Smooth muscle cell (in vitro differentiated cells): ENCODE results near the gene ZNF821. TPM values are rescaled to one million over a fixed set of nuclear protein-coding genes. Genes with fewer than 3 reads are reported as not detected.

ENCODE experiments used
- DNase-seq: peaks from one replicate; lab custom pipeline; 2025; ENCODE audit not compliant: unreplicated experiment; lab: John Stamatoyannopoulos, UW
- H2AFZ ChIP-seq: fragments of 200-600 bp; sonication (generic); 2 replicates; pipeline ENCODE4 v1.6.0; 2016; ENCODE audit warnings: antibody characterized with exemption, low read depth, mild to moderate bottlenecking
- H3F3A ChIP-seq: fragments of 200-600 bp; sonication (generic); 2 replicates; pipeline ENCODE4 v1.6.0; 2017; ENCODE audit warnings: antibody characterized with exemption, low read depth
- H3K27ac ChIP-seq: fragments of 200-600 bp; sonication (generic); 2 replicates; pipeline ENCODE4 v1.5.1; 2016; ENCODE audit warnings: low read depth, mild to moderate bottlenecking
- H3K27me3 ChIP-seq: fragments of 200-600 bp; sonication (generic); 2 replicates; pipeline ENCODE4 v1.6.1; 2016; ENCODE audit warnings: low read depth, mild to moderate bottlenecking
- H3K36me3 ChIP-seq: fragments of 200-600 bp; sonication (generic); 2 replicates; pipeline ENCODE4 v1.5.1; 2016; ENCODE audit warnings: low read depth
- H3K4me1 ChIP-seq: fragments of 200-600 bp; sonication (generic); 2 replicates; pipeline ENCODE4 v1.5.1; 2016; ENCODE audit warnings: low read depth
- H3K4me2 ChIP-seq: fragments of 200-600 bp; sonication (generic); 2 replicates; pipeline ENCODE4 v1.6.0; 2016; ENCODE audit warnings: mild to moderate bottlenecking
- H3K4me3 ChIP-seq: fragments of 200-600 bp; sonication (generic); 2 replicates; pipeline ENCODE4 v1.5.1; 2016; ENCODE audit warnings: mild to moderate bottlenecking
- H3K79me2 ChIP-seq: fragments of 200-600 bp; sonication (generic); 2 replicates; pipeline ENCODE4 v1.6.0; 2016; ENCODE audit warnings: low read depth, mild to moderate bottlenecking
- H3K9ac ChIP-seq: fragments of 200-600 bp; sonication (generic); 2 replicates; pipeline ENCODE4 v1.6.0; 2016; ENCODE audit warnings: low read depth
- H3K9me3 ChIP-seq: fragments of 200-600 bp; sonication (generic); replicated peaks from 2 replicates; pipeline ENCODE4 v1.5.1; 2016; ENCODE audit warnings: low read depth
- H4K20me1 ChIP-seq: fragments of 200-600 bp; sonication (generic); 2 replicates; pipeline ENCODE4 v1.6.0; 2016; ENCODE audit warnings: low read depth
- WGBS: methylation state at CpG from one replicate; pipeline ENCODE4 v1.1.7; 2016; ENCODE audit warnings: low lambda C conversion rate; 5-methylcytosine and 5-hydroxymethylcytosine counted together
- polyA plus RNA-seq: library from polyadenylated mRNA; unstranded; fragments of >200 nt; fragmentation: Nextera tagmentation; extraction: Ambion mirVana; gene quantifications from 2 replicates; pipeline ENCODE4 v1.2.1, GENCODE V29; 2016
- total RNA-seq: library from RNA; depleted of rRNA; stranded (reverse); fragments of >200 nt; gene quantifications from 2 replicates; pipeline ENCODE4 v1.2.3, GENCODE V29; 2014
- TF ChIP-seq, protein P1 (sequence below): fragments of 200-600 bp; sonication (generic); IDR thresholded peaks from 2 replicates; pipeline ENCODE4 v1.5.1; 2017; ENCODE audit warnings: borderline replicate concordance, mild to moderate bottlenecking, antibody characterized with exemption; ENCODE audit not compliant: insufficient read depth, poor library complexity, severe bottlenecking

ZNF821 gene
- total and polyA plus RNA-seq, 2 experiments from 2014 or later: 12.0 to 17.5 TPM

- peaks cover 100% of the 10 kb centered on the region for H3K79me2 ChIP-seq
- no peak overlapping the region for H3K9ac ChIP-seq
- H3F3A ChIP-seq: no peaks in the 10 kb centered on the region
- H3K4me2 ChIP-seq: no peak overlapping the region
- 85% methylated on average over 9 of the region's 9 CpGs for WGBS
- H3K9me3 ChIP-seq: no peaks in the 10 kb centered on the region
- no peaks in the 10 kb centered on the region for H3K36me3 ChIP-seq
- TF ChIP-seq, protein P1, sequence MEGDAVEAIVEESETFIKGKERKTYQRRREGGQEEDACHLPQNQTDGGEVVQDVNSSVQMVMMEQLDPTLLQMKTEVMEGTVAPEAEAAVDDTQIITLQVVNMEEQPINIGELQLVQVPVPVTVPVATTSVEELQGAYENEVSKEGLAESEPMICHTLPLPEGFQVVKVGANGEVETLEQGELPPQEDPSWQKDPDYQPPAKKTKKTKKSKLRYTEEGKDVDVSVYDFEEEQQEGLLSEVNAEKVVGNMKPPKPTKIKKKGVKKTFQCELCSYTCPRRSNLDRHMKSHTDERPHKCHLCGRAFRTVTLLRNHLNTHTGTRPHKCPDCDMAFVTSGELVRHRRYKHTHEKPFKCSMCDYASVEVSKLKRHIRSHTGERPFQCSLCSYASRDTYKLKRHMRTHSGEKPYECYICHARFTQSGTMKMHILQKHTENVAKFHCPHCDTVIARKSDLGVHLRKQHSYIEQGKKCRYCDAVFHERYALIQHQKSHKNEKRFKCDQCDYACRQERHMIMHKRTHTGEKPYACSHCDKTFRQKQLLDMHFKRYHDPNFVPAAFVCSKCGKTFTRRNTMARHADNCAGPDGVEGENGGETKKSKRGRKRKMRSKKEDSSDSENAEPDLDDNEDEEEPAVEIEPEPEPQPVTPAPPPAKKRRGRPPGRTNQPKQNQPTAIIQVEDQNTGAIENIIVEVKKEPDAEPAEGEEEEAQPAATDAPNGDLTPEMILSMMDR: no peak
- no peak overlapping the region for H2AFZ ChIP-seq
- H3K4me3 ChIP-seq: no peak overlapping the region
- DNase-seq: no peak
- no peaks in the 10 kb centered on the region for H3K27me3 ChIP-seq
- H3K27ac ChIP-seq: no peak overlapping the region
- peaks cover 3% of the 10 kb centered on the region for H3K4me1 ChIP-seq
- peaks cover 100% of the 10 kb centered on the region for H4K20me1 ChIP-seq
Measured at GRCh38 chr16:71904239-71904638, 20.3 kb upstream of the ZNF821 start.

GRCh38 chr16:71903608-71904007 is 19.6 kb upstream of the ZNF821 start:
- no peak for DNase-seq
- Histone ChIP-seq H3K4me2 (no peak overlapping the region), H2AFZ (no peak overlapping the region), H3K9me3 (no peaks in the 10 kb centered on the region), H3F3A (no peaks in the 10 kb centered on the region), H3K36me3 (no peaks in the 10 kb centered on the region), H4K20me1 (peaks cover 100% of the 10 kb centered on the region), H3K79me2 (peaks cover 100% of the 10 kb centered on the region), H3K27me3 (no peaks in the 10 kb centered on the region), H3K9ac (no peak overlapping the region), H3K4me1 (peaks cover 3% of the 10 kb centered on the region), H3K4me3 (no peak overlapping the region), H3K27ac (no peak overlapping the region)
- WGBS: 100% methylated on average over 2 of the region's 2 CpGs
- TF ChIP-seq, protein P1: no peak

DNA sequence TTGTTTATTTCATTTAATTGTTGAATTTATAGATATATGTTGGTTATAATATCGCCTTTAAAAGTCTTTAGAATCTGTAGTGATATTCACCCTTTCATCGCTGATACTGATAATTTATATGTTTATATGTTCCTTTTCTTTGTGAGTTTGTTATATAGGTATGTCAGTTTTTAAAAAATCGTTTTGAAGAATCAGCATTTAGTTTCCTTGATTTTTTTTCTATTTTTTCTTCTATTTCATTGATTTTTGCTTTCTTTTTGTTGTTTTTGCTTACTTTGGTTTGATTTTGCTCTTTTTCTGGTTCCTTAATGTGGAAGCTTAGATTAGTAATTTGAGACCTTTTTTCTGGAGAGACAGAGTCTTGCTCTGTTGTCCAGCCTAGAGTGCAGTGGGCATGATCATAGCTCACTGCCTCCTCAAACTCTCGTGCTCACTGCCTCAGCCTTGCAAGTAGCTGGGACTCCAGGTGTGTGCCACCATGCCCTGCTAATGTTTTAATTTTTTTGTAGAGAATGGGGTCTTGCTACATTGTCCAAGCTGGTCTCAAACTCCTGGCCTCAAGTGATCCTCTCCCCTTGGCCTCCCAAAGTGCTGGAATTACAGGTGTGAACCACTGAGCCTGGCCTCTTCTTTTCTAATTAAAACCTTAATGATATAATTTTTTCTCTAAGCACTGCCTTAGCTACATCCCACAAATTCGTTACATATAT is 18.8 kb upstream of the ZNF821 start:
- Histone ChIP-seq H3K9ac (no peak overlapping the region), H4K20me1 (peaks cover 100% of the 10 kb centered on the region), H3K27ac (no peak overlapping the region), H3F3A (no peaks in the 10 kb centered on the region), H3K9me3 (no peaks in the 10 kb centered on the region), H3K79me2 (peaks cover 100% of the 10 kb centered on the region), H3K4me3 (no peak overlapping the region), H3K4me1 (peaks cover 3% of the 10 kb centered on the region), H3K4me2 (no peak overlapping the region), H3K27me3 (no peaks in the 10 kb centered on the region), H3K36me3 (no peaks in the 10 kb centered on the region), H2AFZ (no peak overlapping the region)
- DNase-seq: no peak
- TF ChIP-seq, protein P1: no peak
- WGBS: 98% methylated on average over 5 of the region's 5 CpGs

DNA sequence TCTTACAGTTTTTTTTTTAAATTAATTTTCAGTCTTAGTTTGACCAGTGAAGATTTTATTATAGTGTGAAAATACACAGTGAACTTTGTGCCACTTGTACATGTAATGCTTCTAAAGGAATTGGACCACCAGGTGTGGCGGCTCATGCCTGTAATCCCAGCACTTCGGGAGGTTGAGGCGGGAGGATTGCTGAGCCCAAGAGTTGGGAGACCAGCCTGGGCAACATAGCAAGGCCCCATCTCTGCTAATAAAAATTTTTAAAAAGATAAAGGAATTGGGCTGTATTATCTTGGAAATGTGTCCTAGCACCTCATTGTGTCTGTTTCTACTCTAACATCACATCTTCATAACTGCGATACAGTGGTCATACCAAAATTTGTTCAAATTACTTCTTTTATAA is 15.2 kb upstream of the ZNF821 start:
- no peak overlapping the region for H3K4me2 ChIP-seq
- no peak overlapping the region for H2AFZ ChIP-seq
- H3K36me3 ChIP-seq: no peaks in the 10 kb centered on the region
- H3K9me3 ChIP-seq: no peaks in the 10 kb centered on the region
- H3K4me1 ChIP-seq: peaks cover 16% of the 10 kb centered on the region
- 97% methylated on average over 4 of the region's 4 CpGs for WGBS
- H3K79me2 ChIP-seq: peaks cover 88% of the 10 kb centered on the region
- H3F3A ChIP-seq: peaks cover 3% of the 10 kb centered on the region
- TF ChIP-seq, protein P1: no peak
- H3K27ac ChIP-seq: no peak overlapping the region
- no peak for DNase-seq
- no peaks in the 10 kb centered on the region for H3K27me3 ChIP-seq
- peaks cover 83% of the 10 kb centered on the region for H4K20me1 ChIP-seq
- no peak overlapping the region for H3K4me3 ChIP-seq
- H3K9ac ChIP-seq: no peak overlapping the region
